HG02981 (cell line): ENCODE data around the gene IRAK2.
"Not testable (repeated sequence)": the region's sequence is repeated elsewhere in the genome, so short reads cannot be mapped to it uniquely, and the experiment has no call there.

ENCODE experiments used
- ATAC-seq: cut with Tn5 transposase; IDR thresholded peaks from one replicate; pipeline ENCODE4 v1.9.1; 2021; ENCODE audit warnings: mild to moderate bottlenecking, moderate library complexity; ENCODE audit not compliant: unreplicated experiment

Gene IRAK2

DNA sequence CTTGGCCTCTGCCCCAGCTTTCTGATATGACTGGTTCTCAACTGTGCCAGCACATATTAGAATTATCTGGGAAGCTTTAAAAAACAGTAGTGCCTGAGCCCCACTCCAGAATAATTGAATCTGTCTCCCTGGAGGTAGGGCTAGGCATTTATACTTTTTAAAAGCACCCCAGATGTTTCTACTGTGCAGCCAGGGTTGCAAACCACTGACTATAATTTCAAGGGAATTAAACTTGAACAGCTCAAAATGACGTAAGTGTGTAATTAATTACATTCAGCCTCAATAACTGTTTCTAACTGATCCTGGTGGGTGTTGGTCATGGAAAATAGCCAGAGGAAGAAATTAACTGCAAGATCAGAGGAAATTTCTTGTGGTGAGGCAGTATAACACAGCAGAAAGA lies 4.4 kb upstream of the IRAK2 start:
- ATAC-seq: no peak

DNA sequence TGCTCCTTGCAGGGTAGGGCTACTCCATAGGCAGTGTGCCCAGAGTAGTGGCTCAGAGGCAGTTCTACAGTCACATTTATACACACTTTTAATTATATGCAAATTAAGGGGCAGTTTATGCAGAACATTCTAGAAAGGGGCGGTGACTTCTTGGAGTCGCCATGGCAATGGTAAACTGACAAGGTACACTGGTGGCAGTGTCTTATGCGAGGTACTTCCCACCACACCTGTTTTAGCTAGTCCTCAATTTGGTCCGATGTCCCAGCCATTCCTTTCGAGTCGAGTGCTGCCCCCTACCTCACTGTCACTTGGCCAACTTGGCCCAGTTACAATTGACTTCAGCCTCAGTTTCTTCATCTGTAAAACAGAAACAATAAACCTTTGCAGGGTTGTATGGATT lies 3.8 kb upstream of the IRAK2 start:
- no peak for ATAC-seq

DNA sequence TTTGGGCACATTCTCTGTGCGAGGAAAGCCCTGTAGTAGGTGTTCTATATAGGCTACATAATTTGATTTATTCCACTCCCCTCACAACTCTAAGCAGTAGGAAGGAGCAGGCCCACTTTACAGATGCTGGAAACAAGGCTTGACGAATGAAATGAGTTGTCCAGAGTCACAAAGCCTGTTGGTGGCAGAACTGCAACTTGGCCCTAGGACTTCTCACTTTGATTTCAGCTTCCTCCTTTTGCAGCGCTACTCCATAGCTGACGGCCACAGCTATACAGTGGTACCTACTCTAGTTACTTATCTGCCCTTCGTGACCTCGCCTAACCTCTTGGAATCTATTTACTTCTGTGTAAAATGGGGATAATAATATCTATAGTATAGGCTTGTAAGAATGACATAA lies 2.5 kb upstream of the IRAK2 start:
- ATAC-seq: no peak

GRCh38 chr3:10164201-10164545 lies 546 bp upstream of the IRAK2 start:
- not testable (repeated sequence) for ATAC-seq

DNA sequence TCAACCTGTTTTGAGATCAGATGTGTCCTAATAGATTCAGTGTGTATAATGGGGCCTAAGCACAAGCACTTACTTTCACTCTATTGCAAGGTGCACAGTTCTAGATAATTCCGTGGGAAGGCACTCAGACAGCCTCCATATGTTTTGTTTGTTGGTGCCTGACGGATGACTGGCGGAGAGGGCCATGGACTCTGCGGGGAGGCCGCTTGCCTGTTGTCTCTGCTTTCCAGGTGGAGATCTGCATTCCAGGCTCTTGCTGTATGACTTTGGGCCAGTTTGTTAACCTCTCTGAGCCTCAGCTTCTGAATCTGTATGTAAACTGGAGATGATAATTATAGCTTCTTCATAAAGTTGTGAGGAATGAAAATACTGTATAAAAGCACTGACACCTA lies 1.5 kb downstream of the IRAK2 start:
- ATAC-seq: no peak

GRCh38 chr3:10169000-10169496 lies 4.3 kb downstream of the IRAK2 start:
- no peak for ATAC-seq

DNA sequence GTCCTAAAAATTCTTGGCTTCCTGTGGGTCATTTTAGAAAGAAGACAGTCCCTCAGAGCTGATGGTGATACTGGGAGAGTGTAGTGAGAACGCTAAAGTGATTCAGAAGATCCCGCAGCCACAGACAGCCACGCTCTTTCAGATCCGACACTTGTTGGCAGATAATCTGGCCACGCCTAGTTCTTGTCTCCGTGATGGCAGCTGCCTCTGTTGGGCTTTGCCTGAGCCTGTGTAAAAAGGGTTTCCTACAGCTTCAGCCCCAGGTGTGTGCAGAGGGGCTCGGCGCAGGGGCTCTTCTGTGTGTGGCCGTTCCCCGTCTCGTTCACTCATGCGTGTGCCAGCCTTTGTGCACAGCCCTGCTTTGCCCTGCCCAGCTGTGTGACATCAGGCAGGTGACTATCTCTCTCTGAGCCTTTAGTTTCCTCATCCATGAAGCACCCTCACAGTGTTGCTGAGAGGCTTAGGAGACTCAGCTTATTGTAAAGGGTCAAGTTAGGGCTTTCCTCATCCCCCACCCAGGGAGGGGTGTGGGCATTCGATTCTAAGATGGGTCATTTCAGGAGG lies 6.3 kb downstream of the IRAK2 start:
- no peak for ATAC-seq

- no peak for ATAC-seq
Observed at GRCh38 chr3:10173095-10173925, 8.6 kb downstream of the IRAK2 start.

- no peak for ATAC-seq
Observed at GRCh38 chr3:10173926-10174435, 9.3 kb downstream of the IRAK2 start.

GRCh38 chr3:10175334-10175733 lies 10.6 kb downstream of the IRAK2 start:
- not testable (repeated sequence) for ATAC-seq

DNA sequence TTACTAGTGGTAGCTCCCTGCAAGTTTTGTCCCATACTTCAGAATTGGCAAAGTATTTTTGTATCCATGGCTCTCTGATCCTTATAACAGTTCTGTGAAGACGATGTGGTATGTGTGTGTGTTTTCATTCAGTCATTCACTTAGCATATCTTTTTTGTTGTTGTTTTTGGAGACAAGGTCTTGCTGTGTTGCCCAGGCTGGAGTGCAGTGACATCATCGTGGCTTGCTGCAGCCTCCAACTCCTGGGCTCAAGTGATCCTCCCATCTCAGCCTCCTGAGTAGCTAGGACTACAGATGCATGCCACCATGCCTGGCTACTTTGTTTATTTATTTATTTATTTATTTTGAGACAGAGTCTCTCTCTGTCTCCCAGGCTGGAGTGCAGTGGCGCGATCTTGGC lies 11.4 kb downstream of the IRAK2 start:
- ATAC-seq: not testable (repeated sequence)

- no peak for ATAC-seq
Observed at GRCh38 chr3:10177737-10178136, 13.0 kb downstream of the IRAK2 start.

DNA sequence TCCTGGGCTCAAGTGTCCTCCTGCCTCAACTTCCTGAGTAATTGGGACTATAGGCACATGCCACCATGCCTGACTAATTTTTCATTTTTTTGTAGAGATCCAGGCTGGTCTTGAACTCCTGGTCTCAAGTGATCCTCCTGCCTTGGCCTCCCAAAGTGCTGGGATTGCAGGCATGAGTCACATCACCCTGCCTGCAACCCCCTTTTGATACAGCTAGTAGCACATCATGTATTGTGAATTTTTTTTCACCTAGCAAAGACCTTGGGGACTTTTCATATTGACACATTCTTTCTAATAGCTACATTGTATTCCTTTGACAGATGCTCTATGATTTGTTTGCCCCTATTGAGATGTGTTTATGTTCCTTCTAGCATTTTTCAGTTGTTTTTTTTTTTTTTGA lies 14.2 kb downstream of the IRAK2 start:
- ATAC-seq: no peak

DNA sequence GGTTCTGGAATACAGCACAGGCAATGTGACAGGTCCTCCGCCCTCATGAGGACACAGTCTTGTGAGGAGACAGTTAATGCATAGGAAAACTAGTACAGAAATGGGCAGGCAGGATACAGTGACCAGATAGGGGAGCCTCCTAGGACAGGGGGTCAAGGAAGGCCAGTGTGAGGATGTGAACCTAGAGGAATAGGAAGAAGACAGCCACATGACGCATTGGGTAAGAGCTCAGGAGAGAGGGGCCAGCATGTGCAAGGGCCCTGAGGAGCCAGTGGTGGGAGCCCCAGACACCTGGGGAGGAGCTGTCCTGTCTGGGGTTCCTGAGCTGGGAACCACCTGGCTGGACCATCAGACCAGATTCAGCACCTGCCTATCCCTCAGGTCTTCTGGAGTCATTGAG lies 15.6 kb downstream of the IRAK2 start:
- ATAC-seq: no peak

GRCh38 chr3:10180738-10181295 lies 16.1 kb downstream of the IRAK2 start:
- ATAC-seq: no peak

GRCh38 chr3:10182950-10183349 lies 18.2 kb downstream of the IRAK2 start:
- no peak for ATAC-seq

DNA sequence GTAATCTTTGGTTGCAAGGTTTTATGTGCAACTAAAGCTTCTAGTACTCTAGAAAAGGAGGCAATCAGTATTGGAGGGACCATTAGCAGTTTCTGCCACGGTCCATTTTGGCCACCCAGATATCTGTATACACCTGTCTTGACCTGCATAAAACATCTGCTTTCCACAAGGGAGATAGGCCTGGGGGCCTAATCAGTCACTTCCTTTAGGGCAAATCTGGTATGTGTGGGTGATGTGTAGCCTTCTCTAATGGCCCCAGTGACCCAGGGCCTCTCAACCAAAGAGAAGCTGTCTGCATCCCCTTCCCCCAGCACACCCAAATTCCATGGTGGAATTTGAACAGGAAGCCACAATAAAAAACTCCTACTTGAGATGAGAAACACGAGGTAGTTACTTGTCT lies 19.5 kb downstream of the IRAK2 start:
- no peak for ATAC-seq

DNA sequence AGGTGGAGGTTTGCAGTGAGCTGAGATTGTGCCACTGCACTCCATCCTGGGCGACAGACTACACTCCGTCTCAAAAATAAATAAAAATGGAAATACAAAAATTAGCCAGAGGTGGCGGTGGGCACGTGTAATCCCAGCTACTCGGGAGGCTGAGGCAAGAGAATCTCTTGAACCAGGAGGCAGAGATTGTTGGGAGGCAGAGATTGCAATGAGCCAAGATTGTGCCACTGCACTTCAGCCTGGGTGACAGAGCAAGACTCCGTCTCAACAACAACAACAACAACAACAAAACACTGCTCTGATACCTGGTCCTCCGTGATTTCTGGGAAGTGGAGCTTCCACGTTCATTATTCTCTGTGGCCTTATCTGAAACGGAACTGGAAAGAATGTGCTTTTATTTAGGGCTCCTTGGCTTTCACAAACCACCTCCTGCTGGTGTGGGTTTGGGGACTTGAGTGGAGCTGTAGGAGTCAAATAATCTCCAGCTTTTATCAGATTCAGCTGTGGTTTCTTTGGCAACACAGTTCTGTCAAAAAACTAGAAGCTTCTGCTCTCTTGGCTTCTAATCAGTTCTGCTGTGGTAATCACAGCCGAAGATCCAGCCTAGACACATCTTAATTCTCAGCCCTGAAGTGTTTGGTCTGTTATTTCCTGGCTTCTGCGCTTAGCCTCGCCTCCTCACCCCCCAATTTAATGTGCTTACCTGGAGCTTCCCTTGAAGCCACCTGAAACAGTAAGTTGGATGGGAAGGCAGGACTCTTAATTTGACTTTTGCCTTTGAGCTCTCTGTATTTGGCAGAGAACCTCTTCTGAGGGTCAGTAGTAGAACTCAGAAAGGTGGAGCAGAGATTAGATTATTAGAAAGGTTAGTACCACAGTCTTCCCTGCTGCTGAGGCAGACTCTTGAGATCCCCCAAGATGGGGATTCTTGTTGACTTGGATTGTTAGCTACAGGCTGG lies 21.4 kb downstream of the IRAK2 start:
- no peak for ATAC-seq

- ATAC-seq: no peak
Observed at GRCh38 chr3:10187290-10187876, 22.7 kb downstream of the IRAK2 start.

DNA sequence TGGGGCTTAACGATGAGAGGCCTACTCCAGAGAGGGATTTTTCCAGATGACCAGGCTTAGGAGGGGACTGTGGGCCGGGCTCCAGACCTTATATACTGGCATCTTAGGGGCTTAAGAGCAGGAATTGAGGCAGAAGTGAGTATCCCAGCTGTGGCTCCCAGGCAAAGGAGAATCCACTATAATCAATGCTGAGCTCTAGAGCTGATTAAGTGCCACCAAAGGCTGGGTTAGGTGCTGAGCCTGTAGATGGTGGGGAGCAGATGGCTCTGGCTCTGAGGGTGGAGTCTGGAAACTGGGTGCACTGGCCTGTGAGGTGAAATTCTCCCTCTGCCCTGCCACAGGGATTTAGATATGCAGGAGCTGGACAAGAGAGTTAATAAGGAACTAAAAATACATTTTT lies 23.2 kb downstream of the IRAK2 start:
- no peak for ATAC-seq
